Upper lobe of left lung (tissue), 4 donors: Measurements from ENCODE around the gene DGKG.

Source experiments
- POLR2AphosphoS5 ChIP-seq, 2 donors: sonication (generic); formaldehyde crosslinking; IDR thresholded peaks; one replicate each; pipeline ENCODE4 v1.5.1; 2017; ENCODE audit warnings: antibody characterized with exemption in 2 of 2
- TF ChIP-seq, protein P1 (sequence below), 6 experiments: fragments of 450-650 bp in 4 of 6; fragments of 200-600 bp in 2 of 6; sonication (generic) in 2 of 6; IDR thresholded peaks; one replicate each; pipeline ENCODE4 v1.5.1; 2016 to 2019; ENCODE audit warnings: antibody characterized with exemption in 6 of 6

DNA sequence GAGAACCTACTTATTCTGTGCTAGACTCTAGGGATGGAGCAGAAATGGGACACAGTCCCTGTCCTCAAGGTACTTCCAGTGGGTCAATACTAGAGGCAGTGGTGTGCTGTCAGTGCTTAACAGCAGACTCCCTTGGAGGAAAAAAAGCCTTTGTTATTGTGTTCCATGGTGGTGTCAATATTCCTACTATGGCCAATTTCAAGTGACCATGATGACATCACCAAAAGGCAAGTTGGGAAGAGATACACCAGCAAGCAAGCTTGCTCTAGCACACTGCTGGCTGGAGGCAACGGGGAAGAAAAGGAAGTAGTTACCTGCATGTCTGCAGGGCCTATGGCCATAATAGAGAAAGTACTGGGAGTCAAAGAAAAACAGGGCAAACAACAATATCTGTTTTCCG lies 163.6 kb downstream of the DGKG start:
- TF ChIP-seq, protein P1, sequence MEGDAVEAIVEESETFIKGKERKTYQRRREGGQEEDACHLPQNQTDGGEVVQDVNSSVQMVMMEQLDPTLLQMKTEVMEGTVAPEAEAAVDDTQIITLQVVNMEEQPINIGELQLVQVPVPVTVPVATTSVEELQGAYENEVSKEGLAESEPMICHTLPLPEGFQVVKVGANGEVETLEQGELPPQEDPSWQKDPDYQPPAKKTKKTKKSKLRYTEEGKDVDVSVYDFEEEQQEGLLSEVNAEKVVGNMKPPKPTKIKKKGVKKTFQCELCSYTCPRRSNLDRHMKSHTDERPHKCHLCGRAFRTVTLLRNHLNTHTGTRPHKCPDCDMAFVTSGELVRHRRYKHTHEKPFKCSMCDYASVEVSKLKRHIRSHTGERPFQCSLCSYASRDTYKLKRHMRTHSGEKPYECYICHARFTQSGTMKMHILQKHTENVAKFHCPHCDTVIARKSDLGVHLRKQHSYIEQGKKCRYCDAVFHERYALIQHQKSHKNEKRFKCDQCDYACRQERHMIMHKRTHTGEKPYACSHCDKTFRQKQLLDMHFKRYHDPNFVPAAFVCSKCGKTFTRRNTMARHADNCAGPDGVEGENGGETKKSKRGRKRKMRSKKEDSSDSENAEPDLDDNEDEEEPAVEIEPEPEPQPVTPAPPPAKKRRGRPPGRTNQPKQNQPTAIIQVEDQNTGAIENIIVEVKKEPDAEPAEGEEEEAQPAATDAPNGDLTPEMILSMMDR (IDR thresholded peaks at IDR 0.05), result no peak
- no peak for TF ChIP-seq POLR2AphosphoS5 (IDR thresholded peaks at IDR 0.05)
